HG03442 (cell line): ENCODE results near the gene DNAH17.

Experiments
- ATAC-seq: cut with Tn5 transposase; IDR thresholded peaks from one replicate; pipeline ENCODE4 v1.9.1; 2021; ENCODE audit warnings: mild to moderate bottlenecking, moderate library complexity; ENCODE audit not compliant: unreplicated experiment

The DNAH17 gene

DNA sequence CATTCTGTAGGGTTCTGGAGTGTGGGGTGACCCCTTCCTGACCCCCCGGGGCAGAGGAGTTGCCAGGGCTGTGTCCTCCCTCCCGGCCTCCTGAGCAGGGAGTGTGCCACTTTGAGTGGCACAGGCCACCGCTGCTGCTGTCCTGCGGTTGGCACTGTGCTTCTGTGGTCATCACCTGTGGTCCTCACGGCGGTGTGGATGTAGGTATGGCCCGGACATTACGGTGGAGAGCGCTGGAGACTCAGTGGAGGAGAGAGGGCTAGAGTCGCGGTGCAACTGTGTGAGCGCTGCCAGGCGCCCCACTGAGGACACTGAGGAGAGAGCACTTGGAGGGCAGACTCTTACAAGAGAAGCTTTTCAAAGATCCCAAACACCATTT is 159.7 kb downstream of the DNAH17 start:
- ATAC-seq = no peak

DNA sequence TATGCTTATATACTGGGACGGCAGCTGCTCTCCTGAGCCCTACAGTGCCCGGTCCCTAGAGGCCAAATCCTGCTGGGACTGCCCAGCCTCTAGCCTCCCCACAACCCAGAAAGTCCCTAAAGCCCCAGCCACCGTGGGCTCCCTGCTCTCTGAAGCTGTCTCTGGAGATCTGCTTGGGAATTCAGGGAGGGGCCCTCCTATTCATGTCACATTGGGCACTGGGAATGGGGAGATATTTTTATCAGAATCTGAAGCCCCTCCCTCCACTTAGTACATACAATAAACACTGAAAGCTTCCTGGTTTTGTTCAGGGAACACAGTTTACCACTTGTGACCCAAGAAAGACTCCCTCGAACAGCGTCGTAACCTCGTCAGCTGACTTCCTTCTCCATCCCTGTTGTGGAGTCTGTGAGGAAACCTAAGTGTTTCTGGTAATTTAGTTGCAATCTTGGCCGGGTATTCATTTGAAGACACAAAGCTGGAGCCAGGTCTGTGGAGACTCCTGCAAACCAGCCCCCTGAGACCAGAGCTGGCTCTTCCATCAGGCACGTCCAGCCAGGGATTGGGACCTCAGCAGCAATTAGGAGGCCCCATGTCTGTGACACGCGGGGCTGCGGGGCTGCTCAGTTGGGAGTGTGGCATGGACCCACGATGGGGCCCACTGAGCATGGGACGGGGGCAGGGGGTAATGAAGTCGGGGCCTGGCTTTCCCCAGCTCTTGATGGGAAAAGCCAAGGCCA is 160.2 kb downstream of the DNAH17 start:
- no peak for ATAC-seq

- no peak for ATAC-seq
These were observed 161.1 kb downstream of the DNAH17 start for GRCh38 chr17:78415821-78416711.

GRCh38 chr17:78414178-78415162 is 162.7 kb downstream of the DNAH17 start:
- no peak for ATAC-seq

DNA sequence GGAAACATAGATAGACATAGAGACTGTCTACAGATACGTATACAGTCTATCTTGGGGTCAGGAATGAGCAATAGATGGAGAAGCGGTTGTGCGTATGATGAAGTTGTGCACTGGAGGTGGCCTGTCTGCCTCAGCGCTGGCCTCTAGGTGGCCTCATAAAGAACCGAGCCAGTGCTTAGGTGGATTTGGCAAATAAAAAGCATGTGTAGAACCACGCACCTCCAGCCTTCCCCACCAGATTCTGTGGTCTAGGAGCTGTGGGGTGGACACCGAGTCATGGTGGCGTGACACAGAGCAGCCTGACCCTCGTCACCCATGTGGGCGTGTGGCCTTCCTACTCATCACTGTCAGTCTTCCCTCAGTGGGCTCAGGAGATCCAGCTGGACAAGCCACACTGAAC is 164.8 kb downstream of the DNAH17 start:
- ATAC-seq = no peak

- ATAC-seq = no peak
These were observed 165.8 kb downstream of the DNAH17 start for GRCh38 chr17:78411241-78411857.

DNA sequence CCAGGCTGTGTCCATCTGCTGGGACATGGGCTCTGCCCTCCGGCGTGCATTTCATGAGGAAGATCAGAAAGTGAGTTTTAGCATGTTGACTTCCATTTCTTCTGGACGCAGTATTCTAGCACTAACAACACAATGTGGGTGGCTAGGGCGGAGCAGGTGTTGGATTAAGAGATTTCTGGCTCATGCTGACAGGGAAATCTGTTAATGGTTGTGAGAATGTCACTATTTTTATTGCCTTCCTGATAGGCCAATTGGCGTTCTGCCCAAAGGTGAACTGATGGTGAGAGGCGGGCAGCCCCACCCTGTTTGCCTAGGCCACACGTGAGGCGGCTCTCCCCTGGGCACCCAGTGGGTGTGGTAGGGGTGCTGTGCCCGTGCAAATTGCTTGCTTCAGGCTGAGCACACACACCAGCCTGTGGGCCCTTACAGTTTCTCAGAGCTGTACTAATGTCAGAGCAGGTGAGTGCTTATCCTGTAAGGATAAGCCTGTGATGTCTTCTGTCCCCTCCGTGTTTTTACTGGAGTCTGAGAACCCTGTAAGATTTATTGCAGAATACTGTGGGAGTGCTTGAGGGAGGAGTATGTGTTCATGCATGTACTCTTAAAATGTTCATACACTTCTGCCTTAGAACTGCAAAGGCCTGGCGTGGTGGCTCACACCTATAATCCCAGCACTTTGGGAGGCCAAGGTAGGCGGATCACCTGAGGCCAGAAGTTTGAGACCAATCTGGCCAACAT is 167.8 kb downstream of the DNAH17 start:
- no peak for ATAC-seq

DNA sequence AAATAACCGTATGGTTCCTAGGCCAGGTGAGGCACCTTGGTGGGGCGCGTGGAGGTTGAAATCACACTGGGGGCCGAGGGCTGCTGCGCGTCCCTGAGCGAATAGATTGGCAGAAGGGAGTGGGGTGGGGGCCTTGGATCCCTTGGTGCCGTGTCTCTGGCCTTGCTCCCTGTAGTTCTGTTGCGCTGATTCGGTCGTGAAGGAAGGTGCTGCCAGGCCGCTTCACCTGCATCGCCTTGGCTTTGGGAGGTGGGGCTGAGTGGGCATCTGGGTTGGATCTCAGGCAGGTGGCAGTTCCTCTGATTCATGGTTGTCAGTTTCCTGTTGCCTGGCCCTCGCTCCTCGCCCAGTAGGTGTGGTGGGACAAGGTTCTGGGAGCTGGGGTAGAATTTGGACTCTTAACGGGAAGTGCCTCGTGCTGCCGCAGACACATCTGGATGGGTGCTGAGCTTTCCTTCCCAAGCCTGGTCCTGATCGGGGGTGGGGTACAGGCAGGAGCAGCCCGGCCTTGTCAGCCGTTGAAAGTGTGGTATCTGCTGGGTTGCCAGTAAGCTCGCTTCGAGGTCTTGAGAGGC is 168.6 kb downstream of the DNAH17 start:
- ATAC-seq = no peak

- ATAC-seq = no peak
These were observed 169.7 kb downstream of the DNAH17 start for GRCh38 chr17:78407387-78408000.

DNA sequence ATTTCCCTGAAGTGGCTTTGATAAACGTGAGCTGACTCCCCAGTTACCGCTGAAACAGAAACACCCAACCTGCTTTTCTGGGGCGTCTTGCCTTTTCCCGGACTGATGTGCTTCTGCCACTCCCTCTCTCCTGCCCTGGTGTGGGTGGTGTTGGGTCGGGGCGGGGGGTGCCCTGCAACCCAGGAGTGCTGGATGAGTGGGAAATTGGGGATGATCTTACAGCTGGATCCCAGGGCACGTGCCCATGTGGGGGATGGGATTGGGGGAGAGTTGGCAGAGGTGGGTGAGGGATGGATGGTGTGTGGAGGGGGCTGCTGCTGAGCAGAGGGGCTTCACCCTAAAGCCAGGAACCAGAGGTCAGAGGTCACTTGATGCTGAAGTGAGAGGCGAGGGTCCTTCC is 170.3 kb downstream of the DNAH17 start:
- ATAC-seq = no peak

- no peak for ATAC-seq
These were observed 170.8 kb downstream of the DNAH17 start for GRCh38 chr17:78406396-78406795.

- no peak for ATAC-seq
These were observed 173.4 kb downstream of the DNAH17 start for GRCh38 chr17:78403822-78404221.

DNA sequence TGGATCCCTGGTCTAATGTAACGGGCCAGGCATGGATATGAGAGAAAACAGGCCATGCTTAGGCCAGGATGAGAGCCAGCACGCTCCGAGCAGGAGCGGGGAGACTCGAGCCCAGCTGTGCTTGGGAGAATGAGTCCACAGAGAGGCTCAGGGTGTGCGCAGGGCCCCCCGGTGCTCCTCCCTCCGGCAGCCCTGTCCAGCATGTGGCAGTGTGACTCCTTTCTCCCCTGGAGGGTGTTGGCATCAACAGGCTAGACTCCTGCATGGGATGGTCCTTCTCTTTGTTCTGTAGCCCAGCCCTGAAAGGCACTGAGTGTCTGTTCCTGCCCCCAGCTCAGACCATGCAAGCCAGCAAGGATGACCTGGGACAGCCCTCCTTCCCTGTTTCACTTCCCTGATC is 175.3 kb downstream of the DNAH17 start:
- no peak for ATAC-seq

DNA sequence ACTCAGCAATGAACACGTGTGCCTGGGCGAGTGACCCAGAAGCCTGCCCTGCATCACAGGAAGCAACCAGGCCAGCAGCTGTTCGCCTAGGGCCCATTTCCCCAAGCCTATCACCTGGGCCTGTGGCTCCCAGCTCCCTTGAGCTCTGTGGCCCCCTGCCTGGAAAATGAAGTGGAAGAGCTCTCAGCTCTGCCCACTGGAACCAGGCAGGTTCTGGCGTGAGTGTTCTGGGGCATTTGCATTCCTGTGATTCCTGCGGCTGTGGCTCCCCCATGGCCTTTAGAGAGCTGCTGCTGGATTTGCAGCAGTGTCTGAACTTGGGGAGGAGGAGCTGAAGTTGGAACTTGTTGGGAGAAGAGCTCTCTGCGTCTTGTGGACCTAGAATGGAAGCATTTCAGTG is 175.9 kb downstream of the DNAH17 start:
- no peak for ATAC-seq

- no peak for ATAC-seq
These were observed 176.5 kb downstream of the DNAH17 start for GRCh38 chr17:78400581-78401240.

DNA sequence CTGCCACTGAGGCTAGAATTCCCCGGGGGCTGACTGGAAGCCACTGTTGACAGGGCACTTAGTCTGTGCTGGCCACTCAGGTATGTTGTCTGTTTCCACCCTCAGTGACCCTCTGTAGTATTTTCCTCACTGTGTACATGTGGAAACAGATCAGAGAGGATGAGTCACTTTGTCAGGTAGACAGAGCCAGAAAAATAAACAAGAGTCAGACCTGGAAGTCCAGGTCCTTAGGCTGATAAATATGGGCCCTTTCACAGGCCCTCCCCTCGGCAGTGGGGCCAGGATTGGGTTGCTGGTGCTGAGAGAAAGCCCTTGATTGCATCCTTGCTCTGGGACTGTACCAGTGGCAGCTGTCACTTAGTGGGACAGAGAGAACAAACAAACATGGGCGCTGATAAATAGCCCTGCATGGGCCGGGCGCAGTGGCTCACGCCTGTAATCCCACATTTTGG is 177.5 kb downstream of the DNAH17 start:
- no peak for ATAC-seq

- no peak for ATAC-seq
These were observed 178.0 kb downstream of the DNAH17 start for GRCh38 chr17:78399028-78399692.

DNA sequence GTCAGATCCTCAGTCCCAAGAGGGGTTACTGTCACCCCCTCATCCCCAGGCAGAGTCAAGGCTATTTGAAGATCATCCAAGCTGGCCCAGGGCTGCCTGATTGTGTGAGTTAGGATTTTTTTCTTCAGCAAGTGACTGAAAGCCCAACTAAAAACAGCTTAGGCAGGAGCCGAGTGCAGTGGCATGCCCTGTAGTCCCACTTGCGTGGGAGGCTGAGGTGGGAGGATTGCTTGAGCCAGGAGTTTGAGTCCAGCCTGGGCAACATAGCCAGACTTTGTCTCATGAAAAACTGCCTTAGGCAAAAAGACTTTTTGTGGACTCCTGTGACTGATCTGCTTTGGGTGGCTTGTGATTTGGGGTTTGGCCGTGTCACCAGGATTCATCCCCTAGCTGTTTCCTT is 178.8 kb downstream of the DNAH17 start:
- no peak for ATAC-seq
